IPS-18a (cell line): ENCODE measurements around the gene NFATC1.

Experiments used
- H3K27ac ChIP-seq: one replicate; pipeline ENCODE4 v1.5.1; 2013; ENCODE audit warnings: low read length
- H3K27me3 ChIP-seq: one replicate; pipeline ENCODE4 v1.6.1; 2013; ENCODE audit warnings: mild to moderate bottlenecking, low read length; ENCODE audit not compliant: control insufficient read depth, insufficient read depth
- H3K36me3 ChIP-seq: one replicate; pipeline ENCODE4 v1.6.1; 2013; ENCODE audit warnings: low read depth, low read length; ENCODE audit not compliant: control insufficient read depth
- H3K4me1 ChIP-seq: one replicate; pipeline ENCODE4 v1.6.1; 2013; ENCODE audit warnings: low read depth, low read length; ENCODE audit not compliant: control insufficient read depth
- H3K4me3 ChIP-seq: one replicate; pipeline ENCODE4 v1.5.1; 2013; ENCODE audit warnings: low read length
- H3K9ac ChIP-seq: one replicate; pipeline ENCODE4 v1.6.1; 2013; ENCODE audit warnings: mild to moderate bottlenecking, low read length, moderate library complexity
- H3K9me3 ChIP-seq: one replicate; pipeline ENCODE4 v1.6.1; 2013; ENCODE audit warnings: low read depth, low read length; ENCODE audit not compliant: control insufficient read depth

NFATC1 gene

GRCh38 chr18:79554321-79554720, 158.6 kb downstream of the NFATC1 start:
- Histone ChIP-seq H3K4me1 (no peaks in the 10 kb centered on the region), H3K36me3 (no peaks in the 10 kb centered on the region), H3K9me3 (no peaks in the 10 kb centered on the region), H3K4me3 (no peak overlapping the region), H3K27ac (no peak overlapping the region), H3K9ac (no peak overlapping the region), H3K27me3 (no peaks in the 10 kb centered on the region)

GRCh38 chr18:79554945-79555645, 159.4 kb downstream of the NFATC1 start:
- H3K36me3 ChIP-seq: no peaks in the 10 kb centered on the region
- no peaks in the 10 kb centered on the region for H3K4me1 ChIP-seq
- H3K27ac ChIP-seq: no peak overlapping the region
- H3K9me3 ChIP-seq: no peaks in the 10 kb centered on the region
- H3K9ac ChIP-seq: no peak overlapping the region
- H3K27me3 ChIP-seq: no peaks in the 10 kb centered on the region
- H3K4me3 ChIP-seq: no peak overlapping the region

DNA sequence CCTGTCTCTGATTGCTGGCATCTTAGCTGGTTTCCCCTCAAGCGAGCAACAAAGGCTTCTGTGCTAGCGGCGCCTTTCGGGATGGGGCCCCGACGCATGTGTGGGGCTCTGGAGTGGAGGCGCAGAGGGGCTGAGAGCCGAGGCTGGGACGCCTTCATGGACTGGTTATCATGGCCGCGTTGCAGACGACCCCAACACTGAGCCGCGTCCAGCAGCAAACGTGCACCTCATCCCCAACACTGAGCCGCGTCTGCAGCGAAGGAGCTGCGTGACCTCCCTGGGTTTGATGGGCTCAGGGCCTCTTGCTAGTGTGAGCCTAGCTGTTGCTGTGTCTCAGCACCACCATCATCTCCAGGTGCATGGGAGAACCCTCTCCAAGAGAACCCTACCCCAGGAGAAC, 160.2 kb downstream of the NFATC1 start:
- no peaks in the 10 kb centered on the region for H3K27me3 ChIP-seq
- no peak overlapping the region for H3K9ac ChIP-seq
- H3K36me3 ChIP-seq: no peaks in the 10 kb centered on the region
- no peak overlapping the region for H3K4me3 ChIP-seq
- H3K27ac ChIP-seq: no peak overlapping the region
- no peaks in the 10 kb centered on the region for H3K4me1 ChIP-seq
- H3K9me3 ChIP-seq: no peaks in the 10 kb centered on the region

- Histone ChIP-seq H3K9ac (no peak overlapping the region), H3K9me3 (no peaks in the 10 kb centered on the region), H3K27me3 (no peaks in the 10 kb centered on the region), H3K4me1 (no peaks in the 10 kb centered on the region), H3K4me3 (no peak overlapping the region), H3K27ac (no peak overlapping the region), H3K36me3 (no peaks in the 10 kb centered on the region)
These were observed 161.3 kb downstream of the NFATC1 start for GRCh38 chr18:79556829-79557585.

DNA sequence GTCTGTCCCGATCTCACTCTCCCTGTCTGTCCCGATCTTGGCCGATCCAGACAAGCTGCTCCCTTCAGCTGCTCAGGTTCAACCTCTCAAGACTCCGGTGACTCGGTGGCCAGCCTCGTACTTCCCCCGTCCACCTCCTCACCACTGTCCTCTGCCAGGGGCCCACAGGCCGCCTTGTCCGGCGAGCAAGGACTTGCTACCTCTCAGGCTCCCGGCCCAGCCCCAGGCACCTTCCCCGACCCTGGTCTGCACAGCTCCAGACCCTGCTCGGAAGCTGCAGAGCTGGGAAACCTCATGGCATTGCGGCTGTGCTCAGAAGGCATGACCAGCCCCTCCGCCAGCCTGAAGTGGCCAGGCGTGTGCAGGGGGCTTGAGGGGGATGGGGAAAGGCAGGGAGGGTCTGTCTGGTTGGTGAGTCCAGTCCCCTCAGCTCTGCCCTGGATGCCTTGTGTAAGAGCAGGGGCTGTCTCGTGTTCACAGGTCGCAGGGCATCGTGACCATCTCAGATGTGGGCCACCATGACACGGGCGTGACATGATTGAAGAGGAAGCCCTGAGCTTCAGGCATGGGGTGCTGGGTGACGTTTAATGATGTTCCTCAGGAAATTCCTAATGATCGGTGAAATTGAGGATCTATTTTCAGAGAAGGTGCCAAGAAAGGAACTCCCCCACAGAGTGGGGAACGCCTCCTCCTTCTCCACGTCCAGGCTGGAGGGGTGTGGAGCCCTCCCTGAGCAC, 162.6 kb downstream of the NFATC1 start:
- H3K4me1 ChIP-seq: no peaks in the 10 kb centered on the region
- no peaks in the 10 kb centered on the region for H3K27me3 ChIP-seq
- no peak overlapping the region for H3K4me3 ChIP-seq
- no peak overlapping the region for H3K9ac ChIP-seq
- no peaks in the 10 kb centered on the region for H3K9me3 ChIP-seq
- no peaks in the 10 kb centered on the region for H3K36me3 ChIP-seq
- H3K27ac ChIP-seq: no peak overlapping the region

DNA sequence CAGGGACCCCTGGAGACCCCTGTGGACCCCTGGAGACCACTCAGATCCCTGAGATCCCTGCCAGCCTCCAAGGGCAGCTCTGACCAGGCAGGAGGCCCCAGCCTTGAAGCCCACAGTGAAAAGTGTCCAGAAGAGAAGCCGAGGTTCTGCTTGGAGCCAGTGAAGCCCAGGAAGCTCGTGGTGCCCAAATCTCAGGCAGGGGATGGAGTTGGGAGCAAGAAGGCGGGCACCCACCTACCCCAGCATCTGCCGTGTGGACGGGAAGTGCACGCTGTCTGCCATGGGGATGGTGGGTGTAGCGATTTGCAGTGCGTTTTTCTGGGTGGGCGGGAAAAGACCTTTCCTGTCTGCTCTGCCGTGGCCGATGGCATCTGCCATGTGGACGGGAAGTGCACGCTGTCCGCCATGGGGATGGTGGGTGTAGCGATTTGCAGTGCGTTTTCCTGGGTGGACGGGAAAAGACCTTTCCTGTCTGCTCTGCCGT, 163.2 kb downstream of the NFATC1 start:
- Histone ChIP-seq H3K27ac (no peak overlapping the region), H3K4me1 (no peaks in the 10 kb centered on the region), H3K4me3 (no peak overlapping the region), H3K9me3 (no peaks in the 10 kb centered on the region), H3K27me3 (no peaks in the 10 kb centered on the region), H3K9ac (no peak overlapping the region), H3K36me3 (no peaks in the 10 kb centered on the region)

DNA sequence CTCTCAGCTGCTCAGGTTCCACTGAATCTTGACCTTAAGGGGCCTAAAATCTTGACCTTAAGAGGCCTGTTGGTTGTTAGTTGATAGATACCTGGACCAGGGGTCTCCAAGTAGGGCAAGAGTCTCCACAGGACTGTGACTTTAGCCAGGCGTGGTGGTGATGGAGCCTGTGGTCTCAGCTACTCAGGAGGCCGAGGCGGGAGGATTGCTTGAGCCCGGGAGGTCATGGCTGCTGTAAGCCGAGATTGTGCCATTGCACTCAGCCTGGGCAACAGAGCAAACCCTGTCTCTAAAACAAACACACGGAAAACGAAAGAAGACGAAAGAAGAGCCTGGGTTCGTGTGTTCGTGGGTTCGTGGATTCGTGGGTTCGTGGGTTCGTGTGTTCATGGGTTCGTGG, 163.7 kb downstream of the NFATC1 start:
- Histone ChIP-seq H3K4me3 (no peak overlapping the region), H3K9me3 (no peaks in the 10 kb centered on the region), H3K27ac (no peak overlapping the region), H3K36me3 (no peaks in the 10 kb centered on the region), H3K9ac (no peak overlapping the region), H3K27me3 (no peaks in the 10 kb centered on the region), H3K4me1 (no peaks in the 10 kb centered on the region)

DNA sequence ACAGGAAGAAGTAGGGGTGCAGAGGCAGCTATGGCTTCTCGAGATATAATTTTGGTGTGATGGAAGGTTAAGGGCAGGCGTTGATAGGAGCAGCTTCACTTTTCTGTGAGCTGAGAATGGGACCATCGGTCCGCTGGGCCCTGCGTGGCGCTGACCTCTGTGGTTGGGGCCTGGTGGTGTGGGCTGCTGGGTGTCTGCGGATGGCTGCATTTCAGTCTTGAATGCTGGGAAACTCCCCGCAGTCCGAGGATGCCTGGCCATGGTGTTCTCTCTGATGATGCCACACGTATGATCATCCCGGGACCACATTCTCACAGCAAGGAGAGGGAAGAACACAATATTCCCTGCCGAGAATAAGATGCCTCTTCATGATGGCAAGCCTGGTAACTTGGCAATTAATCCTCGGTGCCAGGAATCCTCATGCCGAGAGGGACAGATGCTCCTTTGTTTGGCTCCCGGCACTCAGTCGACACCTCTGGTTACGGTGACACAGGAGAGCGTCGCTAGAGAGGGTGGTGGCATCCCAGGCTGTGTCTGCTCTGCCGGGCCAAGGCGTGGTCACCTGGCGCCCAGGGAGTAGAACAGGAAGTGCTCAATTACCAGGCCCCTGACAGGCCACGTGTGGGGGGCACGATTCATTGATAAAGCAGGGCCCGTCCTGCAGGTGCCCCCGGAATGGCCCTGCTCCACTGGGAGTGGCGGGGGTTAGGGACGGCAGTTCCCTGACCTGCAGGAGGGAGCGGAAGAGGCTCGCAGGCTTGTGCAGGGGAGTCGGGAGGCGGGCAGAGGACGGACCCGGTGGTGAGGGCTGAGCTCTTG, 164.5 kb downstream of the NFATC1 start:
- no peak overlapping the region for H3K4me3 ChIP-seq
- H3K9me3 ChIP-seq: no peaks in the 10 kb centered on the region
- H3K4me1 ChIP-seq: no peaks in the 10 kb centered on the region
- no peak overlapping the region for H3K27ac ChIP-seq
- H3K27me3 ChIP-seq: no peaks in the 10 kb centered on the region
- no peak overlapping the region for H3K9ac ChIP-seq
- H3K36me3 ChIP-seq: no peaks in the 10 kb centered on the region

DNA sequence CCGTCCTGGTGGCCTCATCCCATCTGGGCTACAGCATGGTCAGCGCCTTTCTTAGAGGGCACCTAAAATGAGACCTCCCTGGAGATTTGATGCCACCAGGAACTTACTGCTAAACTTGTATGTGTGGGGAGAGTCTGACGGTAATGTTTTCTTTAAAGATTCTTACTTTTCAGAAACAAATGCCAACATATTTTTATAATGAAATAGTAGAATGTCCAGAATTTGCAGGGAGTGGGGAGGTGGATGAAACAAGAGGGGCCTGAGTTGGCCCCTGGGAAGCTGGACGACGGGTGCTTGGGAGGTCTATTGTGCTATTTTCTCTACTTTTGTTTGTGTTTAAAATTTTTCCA, 165.1 kb downstream of the NFATC1 start:
- Histone ChIP-seq H3K36me3 (no peaks in the 10 kb centered on the region), H3K27ac (no peak overlapping the region), H3K9me3 (no peaks in the 10 kb centered on the region), H3K27me3 (no peaks in the 10 kb centered on the region), H3K9ac (no peak overlapping the region), H3K4me1 (no peaks in the 10 kb centered on the region), H3K4me3 (no peak overlapping the region)

GRCh38 chr18:79563949-79564348, 168.2 kb downstream of the NFATC1 start:
- H3K4me3 ChIP-seq: no peak overlapping the region
- H3K27ac ChIP-seq: no peak overlapping the region
- no peaks in the 10 kb centered on the region for H3K27me3 ChIP-seq
- no peak overlapping the region for H3K9ac ChIP-seq
- H3K4me1 ChIP-seq: peaks cover 13% of the 10 kb centered on the region
- no peaks in the 10 kb centered on the region for H3K9me3 ChIP-seq
- no peaks in the 10 kb centered on the region for H3K36me3 ChIP-seq

DNA sequence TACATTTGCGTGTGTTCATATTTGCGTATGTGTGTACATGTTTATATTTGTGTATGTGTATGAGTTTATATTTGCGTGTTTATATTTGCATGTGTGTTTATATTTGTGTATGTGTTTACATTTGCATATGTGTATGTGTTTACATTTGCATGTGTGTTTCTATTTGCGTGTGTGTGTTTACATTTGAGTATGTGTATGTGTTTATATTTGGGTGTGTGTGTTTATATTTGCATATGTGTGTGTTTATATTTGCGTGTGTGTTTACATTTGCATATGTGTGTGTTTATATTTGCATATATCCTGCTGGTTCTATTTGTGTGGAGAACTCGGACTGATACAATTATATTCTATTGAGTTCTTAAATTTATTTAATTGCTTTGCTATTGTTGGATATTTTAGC, 168.7 kb downstream of the NFATC1 start:
- no peaks in the 10 kb centered on the region for H3K27me3 ChIP-seq
- no peak overlapping the region for H3K4me3 ChIP-seq
- H3K4me1 ChIP-seq: peaks cover 13% of the 10 kb centered on the region
- no peaks in the 10 kb centered on the region for H3K36me3 ChIP-seq
- H3K9ac ChIP-seq: no peak overlapping the region
- no peak overlapping the region for H3K27ac ChIP-seq
- H3K9me3 ChIP-seq: no peaks in the 10 kb centered on the region
